MM.1S (cell line): ENCODE data around the gene CYP2S1.

ENCODE experiments used
- CTCF ChIP-seq: fragments of 300-600 bp; sonication (generic); IDR thresholded peaks from 2 replicates; pipeline ENCODE4 v1.5.1; 2016; ENCODE audit warnings: antibody characterized with exemption, low read length, mixed read lengths
- EZH2 ChIP-seq: fragments of 300-600 bp; sonication (generic); optimal IDR thresholded peaks from 2 replicates; pipeline ENCODE3; 2017; ENCODE audit warnings: low read depth, mild to moderate bottlenecking, antibody characterized with exemption, low read length, mixed read lengths
- EZH2phosphoT487 ChIP-seq: fragments of 300-600 bp; sonication (generic); IDR thresholded peaks from 2 replicates; pipeline ENCODE4 v1.6.1; 2018; ENCODE audit warnings: antibody characterized with exemption, low read length

GRCh38 chr19:41194157-41194552, 1.1 kb downstream of the CYP2S1 start:
- TF ChIP-seq CTCF (no peak), EZH2 (no peak), EZH2phosphoT487 (no peak)
